HG02938 (cell line): ENCODE measurements around the gene ZNF407.

Experiments used
- ATAC-seq: cut with Tn5 transposase; IDR thresholded peaks from one replicate; pipeline ENCODE4 v1.9.1; 2021; ENCODE audit warnings: mild to moderate bottlenecking, moderate library complexity; ENCODE audit not compliant: unreplicated experiment

The ZNF407 gene

GRCh38 chr18:74775239-74775638 is 177.6 kb downstream of the ZNF407 start:
- no peak for ATAC-seq

DNA sequence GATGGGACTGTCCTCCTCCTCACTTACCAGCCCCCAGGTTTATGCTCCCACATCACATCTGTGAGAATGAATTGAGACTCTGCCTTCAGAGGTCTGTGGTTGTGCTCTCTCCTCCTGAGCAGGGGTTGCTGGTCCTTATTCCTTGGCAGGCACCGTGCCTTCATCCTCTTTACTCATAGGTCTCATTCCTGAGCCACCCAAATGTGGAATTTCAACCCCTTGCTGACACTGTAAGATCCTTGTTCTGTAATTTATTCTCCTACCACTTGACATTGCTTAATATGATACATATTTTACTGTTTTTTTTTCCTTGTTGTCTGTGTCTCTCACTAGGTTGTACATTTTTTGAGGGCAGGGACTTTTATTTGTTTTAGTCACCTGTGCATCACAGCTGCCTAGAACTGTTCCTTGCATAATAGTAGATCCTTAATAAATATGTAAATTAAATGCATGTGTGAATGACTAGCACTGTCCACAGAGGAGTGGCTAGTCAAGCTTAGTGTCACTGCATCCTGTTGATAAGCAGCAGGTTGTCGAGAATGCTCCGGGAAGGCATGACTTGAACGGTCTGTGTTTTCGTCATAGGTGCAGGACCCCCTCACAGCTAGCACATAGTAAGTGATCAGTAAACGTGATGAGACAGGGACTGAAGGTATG is 180.6 kb downstream of the ZNF407 start:
- no peak for ATAC-seq

- no peak for ATAC-seq
These were observed 187.1 kb downstream of the ZNF407 start for GRCh38 chr18:74784752-74785151.

GRCh38 chr18:74785632-74786031 is 188.0 kb downstream of the ZNF407 start:
- ATAC-seq, result no peak

DNA sequence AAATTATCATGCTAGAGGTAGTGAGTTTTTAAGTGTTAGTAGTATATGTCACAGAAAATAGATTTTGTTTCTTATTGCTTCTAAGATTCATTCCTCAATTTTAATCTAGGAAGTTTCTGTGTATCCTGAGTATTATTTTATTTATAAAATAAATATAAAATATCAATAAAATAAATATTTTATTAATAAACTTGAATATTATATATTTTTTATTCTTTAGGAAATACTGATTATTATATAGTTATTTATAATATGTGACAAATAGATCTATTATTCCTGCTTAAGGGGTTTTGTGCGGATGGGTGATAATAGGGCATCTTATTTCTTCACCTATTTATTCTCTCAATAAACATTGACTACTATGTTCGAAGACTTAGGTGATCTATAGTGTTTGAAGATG is 191.0 kb downstream of the ZNF407 start:
- no peak for ATAC-seq

DNA sequence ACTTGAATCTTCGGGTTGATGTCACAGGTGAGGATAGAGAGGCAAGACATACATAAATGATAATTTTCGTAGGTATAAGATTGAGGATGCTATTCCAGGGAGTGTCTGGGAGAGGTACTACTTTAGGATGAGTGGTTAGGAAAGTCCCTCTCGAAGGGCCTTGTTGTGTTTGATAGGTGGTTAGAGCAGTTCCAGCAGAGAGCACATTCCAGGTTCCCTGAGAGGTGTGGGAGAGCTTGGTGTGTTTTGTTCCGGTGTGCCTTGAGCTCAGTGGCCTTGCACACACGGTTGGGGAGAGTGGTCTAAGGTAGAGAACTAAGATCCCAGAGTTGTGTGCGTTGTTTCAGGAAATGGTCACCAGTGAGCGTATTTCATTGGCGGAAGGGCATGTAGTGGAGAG is 191.4 kb downstream of the ZNF407 start:
- no peak for ATAC-seq

- ATAC-seq, result no peak
These were observed 192.8 kb downstream of the ZNF407 start for GRCh38 chr18:74790451-74790850.

DNA sequence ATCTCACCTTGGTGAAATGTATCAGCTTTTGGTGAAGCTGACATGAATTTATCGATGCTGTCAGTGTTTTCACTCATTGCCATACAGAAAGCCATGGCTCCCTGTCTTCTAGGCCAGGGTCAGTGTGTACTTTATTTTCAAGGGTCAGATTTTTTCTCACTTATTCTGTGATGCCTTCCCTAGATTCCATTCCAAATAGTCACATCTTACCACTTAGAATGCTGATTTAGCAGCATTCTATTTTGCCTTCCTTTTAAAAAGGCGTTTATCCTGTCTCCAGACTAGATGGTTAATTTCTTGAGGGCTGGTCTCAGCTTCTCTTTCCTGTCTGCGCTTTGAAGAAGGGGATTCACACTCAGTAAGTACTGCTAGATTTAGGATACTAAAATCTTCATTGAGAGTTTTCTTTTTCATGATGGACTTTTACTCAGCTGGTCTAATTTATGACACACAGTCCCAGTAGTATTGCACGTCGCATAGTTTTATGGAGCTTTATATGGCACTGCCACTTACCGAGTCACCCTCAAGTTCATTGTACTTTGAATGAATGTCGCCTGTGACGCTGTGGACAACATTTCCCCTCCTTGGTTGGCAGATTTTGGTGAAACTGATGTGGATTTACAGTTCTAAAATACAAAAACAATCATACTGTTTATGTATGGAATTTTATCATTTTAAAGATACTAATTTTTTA is 194.0 kb downstream of the ZNF407 start:
- ATAC-seq, result no peak

DNA sequence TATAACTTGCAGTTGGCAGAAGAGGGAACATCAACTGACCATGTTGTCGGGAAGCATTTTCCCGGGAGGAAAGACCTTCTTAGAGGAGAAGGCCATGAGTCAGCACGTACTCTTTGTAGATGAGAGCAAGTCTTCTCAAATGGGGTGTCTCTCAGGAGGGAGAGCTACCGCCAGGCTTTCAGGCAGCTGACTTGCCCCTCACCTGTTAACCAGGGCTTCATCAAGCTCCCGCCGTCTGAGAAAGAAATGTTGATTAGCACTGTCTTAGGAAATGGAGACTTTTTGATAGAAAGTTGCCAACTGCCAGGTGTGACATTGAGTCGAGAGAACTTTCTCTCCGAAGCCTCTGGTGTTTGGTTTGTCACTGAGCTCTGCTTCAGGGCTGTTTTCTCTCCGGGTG is 196.1 kb downstream of the ZNF407 start:
- ATAC-seq, result no peak

- ATAC-seq, result no peak
These were observed 198.1 kb downstream of the ZNF407 start for GRCh38 chr18:74795751-74796150.

- no peak for ATAC-seq
These were observed 198.5 kb downstream of the ZNF407 start for GRCh38 chr18:74796211-74796610.

DNA sequence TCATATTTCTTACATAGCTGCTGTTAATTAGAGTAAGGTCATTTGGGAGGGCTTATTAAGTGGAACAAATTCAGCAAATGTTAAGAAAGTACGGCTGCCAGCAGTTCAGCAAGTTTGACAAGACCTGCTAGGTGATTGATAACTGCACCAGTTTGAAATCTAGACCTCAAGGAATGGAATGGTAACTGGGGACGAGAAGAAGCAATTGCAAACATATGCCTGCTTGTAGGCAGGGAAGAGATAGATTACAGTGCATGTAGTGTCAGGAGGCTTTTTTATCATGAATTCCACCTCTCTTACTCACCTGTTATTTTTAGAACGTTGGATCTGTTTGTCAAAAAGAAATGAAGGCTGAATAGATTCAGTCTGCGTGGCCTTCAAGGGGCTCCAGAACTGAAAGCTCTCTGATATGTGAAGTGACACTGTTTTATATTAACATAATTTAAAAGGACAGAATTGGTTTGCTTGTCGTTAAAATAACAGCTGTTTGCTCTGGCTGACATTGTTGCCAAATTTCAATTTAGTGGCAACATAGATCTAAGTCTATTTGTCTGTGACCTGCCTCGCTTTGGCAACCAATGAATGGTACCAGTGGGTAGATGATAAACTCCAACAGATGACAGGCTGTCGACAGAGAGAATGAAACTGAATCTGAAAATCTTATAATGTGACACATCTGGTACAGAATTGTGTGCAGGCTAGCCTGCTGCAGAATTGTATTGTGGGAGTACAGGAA is 199.3 kb downstream of the ZNF407 start:
- ATAC-seq, result peak; percentile 99

DNA sequence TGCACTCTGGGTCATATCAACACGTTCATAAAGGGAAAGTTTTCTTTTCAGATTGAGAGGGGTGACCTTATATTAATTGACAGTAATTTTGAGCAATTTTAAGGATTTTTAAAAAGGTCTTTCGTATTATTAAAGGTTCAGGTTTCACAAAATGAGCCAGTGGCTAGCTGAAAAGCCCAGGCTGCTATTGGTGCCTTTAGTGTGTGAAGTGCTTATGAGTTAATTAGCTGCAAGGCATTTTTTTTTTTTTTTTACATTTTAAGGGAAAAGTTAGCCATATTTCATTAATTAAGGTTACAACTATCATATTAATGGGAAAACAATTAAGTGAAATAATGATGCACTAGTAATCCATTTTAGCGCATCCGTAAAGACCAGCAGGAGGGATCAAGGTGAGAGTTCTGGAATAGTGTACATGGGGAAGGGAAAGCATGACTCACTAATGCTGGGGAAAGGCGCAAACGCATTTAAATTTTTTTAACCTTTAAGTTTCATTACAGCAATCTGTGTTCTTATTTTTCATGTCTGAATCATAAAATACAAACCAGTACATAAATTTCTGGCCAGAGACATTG is 200.0 kb downstream of the ZNF407 start:
- peak; percentile 30 for ATAC-seq

DNA sequence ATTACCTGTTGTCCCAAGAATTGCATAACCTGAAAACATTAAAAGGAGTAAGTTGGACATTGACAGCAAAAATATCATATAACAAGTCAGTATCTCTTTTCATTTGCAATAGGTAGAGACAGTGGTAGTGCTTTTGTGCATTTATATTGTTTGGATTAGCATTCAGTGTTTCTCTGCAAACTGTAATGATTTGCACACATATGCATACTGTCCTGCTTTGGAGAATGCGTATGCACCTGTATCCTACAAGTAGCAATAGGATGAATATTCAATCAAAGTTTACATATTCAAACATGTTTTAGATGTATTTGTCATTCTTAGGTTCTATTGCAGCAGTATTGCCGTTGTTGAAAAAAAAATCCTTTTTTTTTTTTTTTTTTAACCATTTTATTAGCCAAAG is 201.9 kb downstream of the ZNF407 start:
- no peak for ATAC-seq

GRCh38 chr18:74800098-74800497 is 202.4 kb downstream of the ZNF407 start:
- ATAC-seq, result no peak

- no peak for ATAC-seq
These were observed 205.4 kb downstream of the ZNF407 start for GRCh38 chr18:74803117-74803516.

GRCh38 chr18:74803769-74804168 is 206.1 kb downstream of the ZNF407 start:
- no peak for ATAC-seq

DNA sequence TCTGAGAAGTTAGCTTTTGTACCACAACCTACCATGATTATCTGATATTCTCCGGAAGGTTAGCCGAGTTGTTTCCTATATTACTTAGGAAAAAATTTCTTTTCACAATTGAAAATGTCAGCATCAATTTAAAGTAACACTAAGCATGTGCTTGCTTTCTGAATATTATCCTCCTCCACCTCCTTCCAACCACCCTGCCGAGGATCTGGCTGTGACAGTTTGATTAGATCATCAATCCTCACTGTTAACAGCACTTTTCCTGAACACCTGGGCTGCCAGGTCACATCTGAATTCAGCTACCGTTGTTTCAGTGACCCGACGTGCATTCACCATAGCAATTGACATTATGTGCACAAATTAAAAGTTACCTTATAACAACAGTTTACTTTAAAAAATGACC is 207.0 kb downstream of the ZNF407 start:
- no peak for ATAC-seq

DNA sequence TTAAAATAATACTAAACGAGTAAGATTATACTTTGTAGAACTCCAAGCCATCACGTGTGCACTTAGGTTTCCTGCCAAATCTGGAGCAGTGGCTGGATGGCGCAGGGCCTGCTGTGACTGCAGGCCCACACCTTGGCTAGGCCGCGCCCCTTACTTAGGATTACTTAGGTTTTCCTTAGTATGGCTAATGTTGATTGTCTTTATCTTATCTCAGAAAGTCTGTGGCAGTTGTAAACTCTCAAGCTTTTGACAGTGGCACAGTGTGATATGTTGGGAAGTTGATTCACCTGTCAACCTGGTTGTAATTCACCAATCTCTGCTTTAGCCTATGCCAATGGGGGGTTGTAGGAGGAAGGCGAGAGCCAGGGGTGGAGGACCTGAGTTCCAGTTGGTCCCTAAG is 208.4 kb downstream of the ZNF407 start:
- no peak for ATAC-seq

DNA sequence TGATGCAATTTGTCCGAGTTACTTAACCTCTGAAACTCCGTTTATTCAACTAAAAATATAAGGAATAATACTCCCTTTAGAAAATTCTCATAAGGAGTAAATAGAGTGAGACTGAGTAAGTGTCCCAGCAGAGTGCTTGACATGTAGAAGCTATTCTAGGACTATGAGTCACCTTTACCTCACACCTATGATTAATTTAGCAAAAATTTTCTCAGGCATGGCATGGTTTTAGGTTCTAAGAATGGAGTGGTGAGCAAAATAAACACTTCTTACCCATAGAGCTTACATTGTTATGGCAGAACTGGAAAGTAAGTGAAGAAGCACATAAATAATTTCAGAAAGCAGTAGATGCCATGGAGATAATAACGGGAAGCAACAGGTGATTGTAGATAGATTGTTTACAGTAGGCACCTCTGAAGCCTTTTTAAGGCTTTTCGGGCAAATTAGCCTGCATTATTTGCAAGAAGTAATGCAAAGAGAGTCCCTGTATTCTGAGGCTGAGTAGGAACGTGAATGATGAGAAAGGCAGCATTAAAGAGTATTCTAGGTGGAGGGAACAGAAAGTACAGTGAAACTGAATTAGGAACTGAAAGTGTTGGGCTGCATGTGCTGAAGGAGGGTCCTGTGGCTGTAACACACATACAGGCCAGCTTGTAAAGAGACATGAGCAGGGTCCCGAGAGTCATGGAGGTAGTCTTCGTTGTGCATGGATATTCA is 209.2 kb downstream of the ZNF407 start:
- peak; percentile 99 for ATAC-seq

GRCh38 chr18:74817576-74817975 is 219.9 kb downstream of the ZNF407 start:
- ATAC-seq, result no peak
